ENCODE measurements around the gene PEX11G.

Gene PEX11G

GRCh38 chr19:7427944-7428343 is 60.9 kb downstream of the PEX11G start:
- no peak for DNase-seq

GRCh38 chr19:7426986-7427385 is 61.8 kb downstream of the PEX11G start:
- no peak for DNase-seq

Measured in retina (tissue), 1 donor.